Stimulated activated naive B cell treated with anti-CD40 and anti-IgM and Interleukin-4, amounts not matched to agents 10 μg/mL and 1 μg/mL and 100 μg/mL, for 72 hours (primary cell): ENCODE data around the gene CNBD2.
A peak's percentile ranks its signal among the peaks of the same experiment; 100 is the strongest.
"Not testable (repeated sequence)": the region's sequence is repeated elsewhere in the genome, so short reads cannot be mapped to it uniquely, and the experiment has no call there.

ENCODE experiments used
- ATAC-seq, 2 donors: fragments of 150-1000 bp; cut with Tn5 transposase; replicated peaks; 2 replicates each; pipeline ENCODE4 v1.10.0; 2021; ENCODE audit warnings: moderate library complexity in 1 of 2
- DNase-seq: peaks from one replicate; pipeline ENCODE4 v3.0.0; 2021
- H3K27ac Mint-ChIP-seq: one replicate; pipeline ENCODE4 v1.8.0; 2022; ENCODE audit warnings: mild to moderate bottlenecking, mixed read lengths
- H3K27me3 Mint-ChIP-seq, 2 donors: one replicate each; pipeline ENCODE4 v1.8.0; 2022; ENCODE audit warnings: mixed read lengths in 2 of 2
- H3K36me3 Mint-ChIP-seq, 2 donors: one replicate each; pipeline ENCODE4 v1.8.0; 2022; ENCODE audit warnings: mixed read lengths in 2 of 2, mild to moderate bottlenecking in 1 of 2
- H3K4me1 Mint-ChIP-seq, 2 donors: one replicate each; pipeline ENCODE4 v1.8.0; 2022; ENCODE audit warnings: mixed read lengths in 2 of 2, mild to moderate bottlenecking in 1 of 2
- H3K4me3 Mint-ChIP-seq, 2 donors: one replicate each; pipeline ENCODE4 v1.8.0; 2022; ENCODE audit warnings: mild to moderate bottlenecking in 2 of 2, mixed read lengths in 2 of 2, moderate library complexity in 1 of 2
- H3K9me3 Mint-ChIP-seq, 2 donors: one replicate each; pipeline ENCODE4 v1.8.0; 2022; ENCODE audit warnings: mixed read lengths in 2 of 2, mild to moderate bottlenecking in 1 of 2

Gene CNBD2

GRCh38 chr20:36018208-36018988 lies 50.0 kb downstream of the CNBD2 start:
- H3K4me1 Mint-ChIP-seq, result no peaks in the 10 kb centered on the region

GRCh38 chr20:36026131-36026530 lies 57.7 kb downstream of the CNBD2 start:
- H3K36me3 Mint-ChIP-seq, DNase-seq, H3K27ac Mint-ChIP-seq, H3K4me3 Mint-ChIP-seq, ATAC-seq, H3K4me1 Mint-ChIP-seq, H3K9me3 Mint-ChIP-seq: not testable (repeated sequence)
- peaks cover 18 to 45% of the 10 kb centered on the region in 2 donors for H3K27me3 Mint-ChIP-seq

More at GRCh38 chr20:36018208-36018988, 50.0 kb downstream of the CNBD2 start:
- Mint-ChIP-seq H3K36me3 (no peaks in the 10 kb centered on the region), H3K27ac (no peak overlapping the region), H3K4me3 (no peak overlapping the region), H3K27me3 (peaks cover 3 to 13% of the 10 kb centered on the region in 2 donors), H3K9me3 (no peaks in the 10 kb centered on the region)
- DNase-seq (no peak), ATAC-seq (no peak)

- H3K27me3 Mint-ChIP-seq, result peaks cover 15 to 41% of the 10 kb centered on the region in 2 donors
- peaks cover 0 to 2% of the 10 kb centered on the region in 2 donors for H3K9me3 Mint-ChIP-seq
- DNase-seq (no peak), ATAC-seq (no peak)
- H3K4me3 Mint-ChIP-seq, result no peak overlapping the region
- no peaks in the 10 kb centered on the region for H3K4me1 Mint-ChIP-seq
- no peak overlapping the region for H3K27ac Mint-ChIP-seq
- peaks cover 0 to 3% of the 10 kb centered on the region in 2 donors for H3K36me3 Mint-ChIP-seq
Measured at GRCh38 chr20:36028106-36028808, 59.9 kb downstream of the CNBD2 start.

DNA sequence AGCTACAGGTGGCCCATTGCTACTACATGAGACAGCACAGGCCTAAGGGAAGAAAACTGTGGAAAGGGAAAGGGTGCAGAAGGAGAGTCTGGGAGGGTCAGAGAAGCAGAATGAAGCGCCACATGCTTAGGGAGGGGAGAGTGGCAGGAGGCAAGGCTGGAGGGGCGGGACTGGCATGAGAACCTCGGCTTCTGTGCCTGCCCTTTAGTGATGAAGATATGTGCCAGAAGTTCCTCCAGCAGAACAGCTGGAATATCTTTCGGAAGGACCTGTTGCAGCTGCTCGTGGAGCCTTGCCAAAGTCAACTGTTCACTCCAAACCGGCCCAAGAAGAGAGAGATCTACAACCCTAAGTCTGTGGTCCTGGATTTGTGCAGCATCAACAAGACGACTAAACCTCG lies 61.8 kb downstream of the CNBD2 start:
- Mint-ChIP-seq H3K27me3 (peaks cover 24 to 45% of the 10 kb centered on the region in 2 donors), H3K4me1 (no peaks in the 10 kb centered on the region), H3K4me3 (no peak overlapping the region), H3K36me3 (peaks cover 0 to 3% of the 10 kb centered on the region in 2 donors), H3K9me3 (peaks cover 0 to 2% of the 10 kb centered on the region in 2 donors), H3K27ac (no peak overlapping the region)
- DNase-seq (no peak), ATAC-seq (no peak)

DNA sequence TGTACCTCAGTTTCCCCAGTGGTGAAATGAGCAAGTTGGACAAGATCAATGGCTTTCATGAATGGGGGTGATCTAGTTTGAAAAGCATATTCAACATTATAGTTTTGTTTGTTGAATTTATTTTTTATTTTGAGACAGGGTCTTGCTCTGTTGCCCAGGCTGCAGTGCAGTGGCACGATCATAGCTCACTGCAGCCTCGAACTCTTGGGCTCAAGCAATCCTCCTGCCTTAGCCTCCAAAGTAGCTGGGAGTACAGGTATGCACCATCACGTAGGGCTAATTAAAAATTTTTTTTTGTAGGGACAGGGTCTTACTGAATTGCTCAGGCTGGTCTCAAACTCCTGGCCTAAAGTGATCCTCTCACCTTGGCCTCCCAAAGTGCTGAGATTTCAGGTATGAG lies 63.4 kb downstream of the CNBD2 start:
- Mint-ChIP-seq H3K27me3 (peaks cover 19 to 40% of the 10 kb centered on the region in 2 donors), H3K36me3 (peaks cover 0 to 3% of the 10 kb centered on the region in 2 donors), H3K4me3 (no peak overlapping the region), H3K27ac (no peak overlapping the region), H3K9me3 (peaks cover 0 to 2% of the 10 kb centered on the region in 2 donors), H3K4me1 (no peaks in the 10 kb centered on the region)
- DNase-seq (no peak), ATAC-seq (no peak)

DNA sequence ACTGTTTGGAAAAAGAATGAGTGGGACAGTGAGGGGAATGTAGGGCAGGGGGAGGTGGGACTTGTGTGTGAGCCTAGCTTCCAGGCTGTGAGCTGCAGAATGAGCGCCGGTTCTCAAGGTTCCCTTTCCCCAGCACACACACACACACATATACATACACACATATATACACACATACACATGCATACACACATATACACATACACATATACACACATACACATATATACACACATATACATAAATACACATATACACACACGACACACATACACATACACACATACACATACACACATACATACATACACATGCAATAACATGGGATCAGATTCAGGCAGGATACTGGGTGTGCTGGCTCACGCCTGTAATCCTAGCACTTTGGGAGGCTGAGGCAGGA lies 66.5 kb downstream of the CNBD2 start:
- Mint-ChIP-seq H3K4me1 (no peaks in the 10 kb centered on the region), H3K27me3 (peaks cover 18 to 21% of the 10 kb centered on the region in 2 donors), H3K27ac (no peak overlapping the region), H3K4me3 (no peak overlapping the region), H3K9me3 (peaks cover 0 to 2% of the 10 kb centered on the region in 2 donors), H3K36me3 (peaks cover 0 to 3% of the 10 kb centered on the region in 2 donors)
- DNase-seq (no peak), ATAC-seq (no peak)

- H3K36me3 Mint-ChIP-seq, result peaks cover 0 to 3% of the 10 kb centered on the region in 2 donors
- no peak overlapping the region for H3K4me3 Mint-ChIP-seq
- DNase-seq (no peak), ATAC-seq (no peak)
- H3K27ac Mint-ChIP-seq, result no peak overlapping the region
- H3K9me3 Mint-ChIP-seq, result peaks cover 0 to 2% of the 10 kb centered on the region in 2 donors
- H3K27me3 Mint-ChIP-seq, result peaks cover 11 to 12% of the 10 kb centered on the region in 2 donors
- H3K4me1 Mint-ChIP-seq, result peaks cover 0 to 3% of the 10 kb centered on the region in 2 donors
Measured at GRCh38 chr20:36035745-36036144, 67.4 kb downstream of the CNBD2 start.

DNA sequence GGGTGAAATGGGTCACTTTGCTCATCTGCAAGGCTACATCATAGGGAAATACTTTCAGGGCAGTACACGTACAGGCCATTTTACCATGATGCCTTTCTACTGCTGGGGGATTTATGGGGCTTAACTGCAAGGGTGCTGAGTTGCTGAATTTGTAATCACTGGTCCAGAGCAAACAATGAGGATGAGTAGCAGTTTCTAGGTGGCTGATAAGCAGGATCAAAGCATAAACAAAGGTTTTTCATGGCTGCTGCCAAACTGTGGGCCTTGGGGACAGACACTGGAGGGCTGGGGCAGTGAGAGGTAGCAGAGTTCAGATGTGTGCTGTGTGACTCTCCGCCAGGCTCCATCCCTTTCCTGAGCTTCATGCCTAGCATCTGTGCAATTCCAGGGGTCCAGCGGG lies 68.3 kb downstream of the CNBD2 start:
- Mint-ChIP-seq H3K27ac (no peak overlapping the region), H3K36me3 (peaks cover 6% of the 10 kb centered on the region in 2 donors), H3K4me1 (peaks cover 5 to 7% of the 10 kb centered on the region in 2 donors), H3K4me3 (no peak overlapping the region), H3K9me3 (no peaks in the 10 kb centered on the region), H3K27me3 (peaks cover 6 to 9% of the 10 kb centered on the region in 2 donors)
- DNase-seq, result no peak
- ATAC-seq, result no peak

DNA sequence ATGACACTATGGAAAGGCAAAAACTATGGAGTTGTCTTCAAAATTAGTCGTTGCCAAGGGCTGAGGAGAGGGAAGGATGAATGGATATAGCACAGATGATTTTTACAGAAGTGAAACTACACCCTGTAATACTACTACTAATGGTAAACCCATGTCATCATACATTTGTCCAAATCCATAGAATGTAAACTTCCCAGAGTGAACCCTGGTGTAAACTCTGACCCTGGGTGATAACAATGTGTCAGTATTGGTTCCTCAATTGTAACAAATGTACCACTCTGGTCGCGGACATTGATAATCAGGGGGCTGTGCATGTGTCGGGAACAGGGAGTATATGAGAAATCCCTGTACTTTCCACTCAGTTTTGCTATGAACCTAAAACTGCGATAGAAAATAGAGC lies 72.2 kb downstream of the CNBD2 start:
- H3K4me1 Mint-ChIP-seq, result peaks cover 11 to 17% of the 10 kb centered on the region in 2 donors
- H3K9me3 Mint-ChIP-seq, result no peaks in the 10 kb centered on the region
- H3K27ac Mint-ChIP-seq, result no peak overlapping the region
- DNase-seq, result no peak
- H3K4me3 Mint-ChIP-seq, result no peak overlapping the region
- peak; percentile 75 to 85 for ATAC-seq
- H3K36me3 Mint-ChIP-seq, result peaks cover 21 to 22% of the 10 kb centered on the region in 2 donors
- no peaks in the 10 kb centered on the region for H3K27me3 Mint-ChIP-seq

- DNase-seq, result no peak
- Mint-ChIP-seq H3K9me3 (no peaks in the 10 kb centered on the region), H3K36me3 (peaks cover 24 to 31% of the 10 kb centered on the region in 2 donors), H3K4me1 (peaks cover 17 to 40% of the 10 kb centered on the region in 2 donors), H3K27ac (no peak overlapping the region), H3K4me3 (no peak overlapping the region), H3K27me3 (no peaks in the 10 kb centered on the region)
- ATAC-seq, result no peak
Measured at GRCh38 chr20:36043441-36043840, 75.1 kb downstream of the CNBD2 start.

DNA sequence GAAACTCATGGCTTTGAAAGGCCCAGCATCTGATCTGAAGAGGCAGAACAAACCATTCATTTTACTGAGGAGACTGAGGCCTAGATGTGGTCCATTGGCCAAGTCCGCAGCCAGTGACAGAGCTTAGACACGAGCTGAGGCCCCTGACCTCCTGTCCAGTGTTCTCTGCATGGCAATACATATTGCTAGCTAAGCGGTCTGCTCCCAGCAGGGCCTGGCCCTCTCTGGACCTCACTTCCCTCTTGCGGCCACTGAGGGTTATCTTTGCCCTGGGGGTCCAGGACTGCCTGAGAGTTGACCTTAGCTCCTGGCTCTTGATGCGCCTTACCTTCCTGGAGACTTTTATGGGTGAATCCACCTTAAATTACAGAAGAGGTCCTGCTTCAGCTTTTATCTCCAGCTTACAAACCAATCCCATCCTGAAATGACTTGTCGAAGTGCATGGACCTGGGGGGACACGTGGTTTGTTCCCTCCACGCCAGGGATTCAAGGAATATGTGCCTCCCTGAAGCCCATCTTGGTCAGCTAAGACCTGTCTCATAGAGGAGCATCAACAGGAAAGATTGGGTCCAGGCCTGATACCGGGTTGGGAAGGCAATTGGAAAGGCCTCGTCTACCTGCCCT lies 75.6 kb downstream of the CNBD2 start:
- DNase-seq (no peak), ATAC-seq (no peak)
- Mint-ChIP-seq H3K9me3 (no peaks in the 10 kb centered on the region), H3K4me3 (no peak overlapping the region), H3K27ac (no peak overlapping the region), H3K36me3 (peaks cover 29 to 37% of the 10 kb centered on the region in 2 donors), H3K27me3 (no peaks in the 10 kb centered on the region), H3K4me1 (peaks cover 19 to 46% of the 10 kb centered on the region in 2 donors)

DNA sequence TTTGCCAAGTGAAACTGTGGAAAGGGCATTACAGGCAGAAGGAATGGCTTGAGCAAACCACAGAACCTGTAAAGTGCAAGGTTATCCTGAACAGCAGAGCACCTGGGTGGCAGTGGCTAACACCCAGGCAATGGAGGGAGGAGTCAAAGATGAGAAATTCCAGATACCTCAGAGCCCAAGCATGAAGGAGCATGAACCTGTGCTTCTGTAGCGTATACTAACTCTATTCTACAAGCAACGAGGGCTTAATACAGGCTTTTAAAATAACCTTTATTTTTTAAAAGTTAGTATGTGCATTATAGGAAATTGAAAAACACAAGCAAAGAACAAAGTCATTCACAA lies 77.0 kb downstream of the CNBD2 start:
- Mint-ChIP-seq H3K27me3 (no peaks in the 10 kb centered on the region), H3K36me3 (peaks cover 32 to 46% of the 10 kb centered on the region in 2 donors), H3K4me3 (no peak overlapping the region), H3K27ac (no peak overlapping the region), H3K9me3 (no peaks in the 10 kb centered on the region), H3K4me1 (peaks cover 19 to 48% of the 10 kb centered on the region in 2 donors)
- no peak for ATAC-seq
- DNase-seq, result no peak

GRCh38 chr20:36046073-36046798 lies 77.8 kb downstream of the CNBD2 start:
- not testable (repeated sequence) for H3K27me3 Mint-ChIP-seq, H3K9me3 Mint-ChIP-seq, H3K4me3 Mint-ChIP-seq, DNase-seq, H3K27ac Mint-ChIP-seq, ATAC-seq
- Mint-ChIP-seq H3K36me3 (peaks cover 30 to 44% of the 10 kb centered on the region in 2 donors), H3K4me1 (peaks cover 18 to 48% of the 10 kb centered on the region in 2 donors)

- not testable (repeated sequence) for H3K9me3 Mint-ChIP-seq, ATAC-seq, DNase-seq, H3K27me3 Mint-ChIP-seq
- H3K36me3 Mint-ChIP-seq, result peaks cover 18 to 31% of the 10 kb centered on the region in 2 donors
- H3K27ac Mint-ChIP-seq, result peak overlapping the region; percentile 62
- H3K4me3 Mint-ChIP-seq, result peak overlapping the region; percentile 86 to 89
- H3K4me1 Mint-ChIP-seq, result peaks cover 23 to 47% of the 10 kb centered on the region in 2 donors
Measured at GRCh38 chr20:36049408-36049807, 81.0 kb downstream of the CNBD2 start.
